HEK293T (cell line): ENCODE data around the gene CRY2.

Experiments
- CTCF ChIA-PET: fragments of 350-600 bp; formaldehyde crosslinking; extraction: SDS; loops from one replicate; lab custom pipeline; 2021; ENCODE audit warnings: antibody characterized with exemption, inconsistent platforms; lab: Yijun Ruan, JAX
- POLR2A ChIA-PET: fragments of 350-600 bp; formaldehyde crosslinking; extraction: SDS; loops from one replicate; lab custom pipeline; 2020; ENCODE audit warnings: antibody characterized with exemption, inconsistent platforms; lab: Yijun Ruan, JAX
- DNase-seq: peaks from one replicate; pipeline ENCODE4 v3.0.0; 2012; ENCODE audit warnings: mixed read lengths; ENCODE audit errors: extremely low spot score
- ARNT ChIP-seq: fragments of 450-650 bp; IDR thresholded peaks from 2 replicates; pipeline ENCODE4 v1.6.1; 2017; ENCODE audit warnings: mild to moderate bottlenecking
- BHLHE40 ChIP-seq: fragments of 450-650 bp; IDR thresholded peaks from 2 replicates; pipeline ENCODE4 v1.6.1; 2016; ENCODE audit warnings: mild to moderate bottlenecking, moderate library complexity, borderline replicate concordance
- CTBP1 ChIP-seq: fragments of 450-650 bp; IDR thresholded peaks from 2 replicates; pipeline ENCODE4 v1.6.1; 2016; ENCODE audit warnings: borderline replicate concordance
- ELF4 ChIP-seq: fragments of 450-650 bp; IDR thresholded peaks from 2 replicates; pipeline ENCODE4 v1.6.1; 2017; ENCODE audit warnings: antibody characterized with exemption
- FOXA1 ChIP-seq: fragments of 450-650 bp; IDR thresholded peaks from 2 replicates; pipeline ENCODE4 v1.6.1; 2016; ENCODE audit warnings: mild to moderate bottlenecking
- FOXK2 ChIP-seq: fragments of 450-650 bp; IDR thresholded peaks from 2 replicates; pipeline ENCODE4 v1.6.1; 2016; ENCODE audit warnings: mild to moderate bottlenecking
- FOXM1 ChIP-seq: fragments of 450-650 bp; IDR thresholded peaks from 2 replicates; pipeline ENCODE4 v1.6.1; 2017; ENCODE audit warnings: mild to moderate bottlenecking, borderline replicate concordance
- HDGF ChIP-seq: fragments of 450-650 bp; IDR thresholded peaks from 2 replicates; pipeline ENCODE4 v1.6.1; 2017; ENCODE audit warnings: antibody characterized with exemption, borderline replicate concordance
- L3MBTL2 ChIP-seq: fragments of 450-650 bp; conservative IDR thresholded peaks from 2 replicates; pipeline ENCODE4 v1.6.1; 2016; ENCODE audit warnings: mild to moderate bottlenecking
- LEF1 ChIP-seq: fragments of 450-650 bp; IDR thresholded peaks from 2 replicates; pipeline ENCODE4 v1.6.1; 2017; ENCODE audit warnings: mild to moderate bottlenecking, borderline replicate concordance
- NFRKB ChIP-seq: fragments of 450-650 bp; IDR thresholded peaks from 2 replicates; pipeline ENCODE4 v1.6.1; 2016; ENCODE audit warnings: mild to moderate bottlenecking, moderate library complexity
- PKNOX1 ChIP-seq: fragments of 450-650 bp; IDR thresholded peaks from 2 replicates; pipeline ENCODE4 v1.6.1; 2016
- SP1 ChIP-seq: fragments of 450-650 bp; IDR thresholded peaks from 2 replicates; pipeline ENCODE4 v1.6.1; 2017
- SUZ12 ChIP-seq: fragments of 450-650 bp; IDR thresholded peaks from 2 replicates; pipeline ENCODE4 v1.6.1; 2016; ENCODE audit warnings: mild to moderate bottlenecking
- TARDBP ChIP-seq: fragments of 450-650 bp; IDR thresholded peaks from 2 replicates; pipeline ENCODE4 v1.6.1; 2016
- ZNF384 ChIP-seq: fragments of 450-650 bp; IDR thresholded peaks from 2 replicates; pipeline ENCODE4 v1.6.1; 2016

CRY2 gene

GRCh38 chr11:45843158-45843924, 3.9 kb upstream of the CRY2 start:
- ChIA-PET POLR2A (no interaction called here), CTCF (interaction anchor here (0.7 to 1.1 kb wide), 4 partner anchors 13 to 99 kb away, joined by 3 to 5 read pairs (median 4); no protein-coding TSS in a partner anchor)

GRCh38 chr11:45844822-45845578, 2.3 kb upstream of the CRY2 start:
- ChIA-PET POLR2A (no interaction called here), CTCF (no interaction called here)

More at GRCh38 chr11:45843158-45843924, 3.9 kb upstream of the CRY2 start:
- TF ChIP-seq ELF4 (no peak), FOXA1 (no peak), NFRKB (no peak), HDGF (no peak), FOXM1 (no peak), PKNOX1 (peak; percentile 23; the same call in 1 of the 2 replicates), FOXK2 (no peak), TARDBP (no peak), L3MBTL2 (no peak)
- peak; percentile 84 for DNase-seq

GRCh38 chr11:45846174-45846675, 1.1 kb upstream of the CRY2 start:
- ChIA-PET CTCF (interaction anchor here (1.0 kb wide), 1 partner anchor 75 kb away, joined by 3 read pairs; no protein-coding TSS in a partner anchor), POLR2A (interaction anchor here (0.7 to 1.5 kb wide), 2 partner anchors 15 to 41 kb away, joined by 3 read pairs; no protein-coding TSS in a partner anchor)
- TF ChIP-seq SP1 (no peak), ZNF384 (no peak), HDGF (no peak), TARDBP (no peak), NFRKB (no peak), CTBP1 (no peak), SUZ12 (no peak), PKNOX1 (no peak), FOXK2 (no peak), FOXM1 (no peak), BHLHE40 (no peak), L3MBTL2 (no peak), ARNT (no peak), FOXA1 (no peak)
- DNase-seq = no peak

More at GRCh38 chr11:45844822-45845578, 2.3 kb upstream of the CRY2 start:
- TF ChIP-seq PKNOX1 (no peak), LEF1 (no peak), TARDBP (no peak), FOXA1 (no peak), SUZ12 (no peak), ARNT (no peak), ELF4 (no peak), FOXM1 (no peak), CTBP1 (no peak), NFRKB (no peak), SP1 (no peak), FOXK2 (no peak), BHLHE40 (no peak), ZNF384 (no peak), HDGF (no peak), L3MBTL2 (no peak)
- no peak for DNase-seq

GRCh38 chr11:45847911-45848316, 639 bp downstream of the CRY2 start:
- ChIA-PET POLR2A (no interaction called here), CTCF (interaction anchor here (1.8 kb wide), 1 partner anchor 25 kb away, joined by 6 read pairs; no protein-coding TSS in a partner anchor)
- peak; percentile 61 for DNase-seq
- no peak for TF ChIP-seq TARDBP
- no peak for TF ChIP-seq L3MBTL2
- TF ChIP-seq HDGF = no peak
- no peak for TF ChIP-seq NFRKB
- TF ChIP-seq BHLHE40 = no peak
- TF ChIP-seq LEF1 = no peak
- TF ChIP-seq FOXM1 = no peak
- no peak for TF ChIP-seq FOXA1
- TF ChIP-seq ZNF384 = no peak
- TF ChIP-seq ARNT = no peak

GRCh38 chr11:45848654-45849081, 1.4 kb downstream of the CRY2 start:
- TF ChIP-seq NFRKB = no peak
- TF ChIP-seq PKNOX1 = no peak
- TF ChIP-seq FOXK2 = no peak
- TF ChIP-seq BHLHE40 = no peak
- TF ChIP-seq ARNT = no peak
- no peak for TF ChIP-seq TARDBP
- TF ChIP-seq LEF1 = no peak
- no peak for TF ChIP-seq ZNF384
- TF ChIP-seq HDGF = no peak
- TF ChIP-seq FOXM1 = no peak
- TF ChIP-seq ELF4 = no peak
- TF ChIP-seq L3MBTL2 = no peak
- TF ChIP-seq FOXA1 = no peak
- no peak for TF ChIP-seq CTBP1
- CTCF ChIA-PET = no interaction called here
- POLR2A ChIA-PET = no interaction called here
- no peak for DNase-seq
